ENCODE measurements around the gene TBC1D1.

- TF ChIP-seq ZNF565 (CRISPR knock-in tag; conservative IDR thresholded peaks at IDR 0.05; ENCODE audit: low read depth), result no peak
- TF ChIP-seq, protein P1, sequence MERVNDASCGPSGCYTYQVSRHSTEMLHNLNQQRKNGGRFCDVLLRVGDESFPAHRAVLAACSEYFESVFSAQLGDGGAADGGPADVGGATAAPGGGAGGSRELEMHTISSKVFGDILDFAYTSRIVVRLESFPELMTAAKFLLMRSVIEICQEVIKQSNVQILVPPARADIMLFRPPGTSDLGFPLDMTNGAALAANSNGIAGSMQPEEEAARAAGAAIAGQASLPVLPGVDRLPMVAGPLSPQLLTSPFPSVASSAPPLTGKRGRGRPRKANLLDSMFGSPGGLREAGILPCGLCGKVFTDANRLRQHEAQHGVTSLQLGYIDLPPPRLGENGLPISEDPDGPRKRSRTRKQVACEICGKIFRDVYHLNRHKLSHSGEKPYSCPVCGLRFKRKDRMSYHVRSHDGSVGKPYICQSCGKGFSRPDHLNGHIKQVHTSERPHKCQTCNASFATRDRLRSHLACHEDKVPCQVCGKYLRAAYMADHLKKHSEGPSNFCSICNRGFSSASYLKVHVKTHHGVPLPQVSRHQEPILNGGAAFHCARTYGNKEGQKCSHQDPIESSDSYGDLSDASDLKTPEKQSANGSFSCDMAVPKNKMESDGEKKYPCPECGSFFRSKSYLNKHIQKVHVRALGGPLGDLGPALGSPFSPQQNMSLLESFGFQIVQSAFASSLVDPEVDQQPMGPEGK (CRISPR knock-in tag; IDR thresholded peaks at IDR 0.05; ENCODE audit: borderline replicate concordance), result no peak
These were observed 273.5 kb downstream of the TBC1D1 start for GRCh38 chr4:38164346-38164745.
